ENCODE data around the gene ITGB4. TPM values are rescaled to one million over a fixed set of nuclear protein-coding genes. Genes with fewer than 3 reads are reported as not detected.

The ITGB4 gene
- total and polyA plus RNA-seq, 2 of the 13 experiments (the other 11 are each of a cell fraction or from before 2014, with no cell fraction given) = 6.9 to 14.5 TPM

DNA sequence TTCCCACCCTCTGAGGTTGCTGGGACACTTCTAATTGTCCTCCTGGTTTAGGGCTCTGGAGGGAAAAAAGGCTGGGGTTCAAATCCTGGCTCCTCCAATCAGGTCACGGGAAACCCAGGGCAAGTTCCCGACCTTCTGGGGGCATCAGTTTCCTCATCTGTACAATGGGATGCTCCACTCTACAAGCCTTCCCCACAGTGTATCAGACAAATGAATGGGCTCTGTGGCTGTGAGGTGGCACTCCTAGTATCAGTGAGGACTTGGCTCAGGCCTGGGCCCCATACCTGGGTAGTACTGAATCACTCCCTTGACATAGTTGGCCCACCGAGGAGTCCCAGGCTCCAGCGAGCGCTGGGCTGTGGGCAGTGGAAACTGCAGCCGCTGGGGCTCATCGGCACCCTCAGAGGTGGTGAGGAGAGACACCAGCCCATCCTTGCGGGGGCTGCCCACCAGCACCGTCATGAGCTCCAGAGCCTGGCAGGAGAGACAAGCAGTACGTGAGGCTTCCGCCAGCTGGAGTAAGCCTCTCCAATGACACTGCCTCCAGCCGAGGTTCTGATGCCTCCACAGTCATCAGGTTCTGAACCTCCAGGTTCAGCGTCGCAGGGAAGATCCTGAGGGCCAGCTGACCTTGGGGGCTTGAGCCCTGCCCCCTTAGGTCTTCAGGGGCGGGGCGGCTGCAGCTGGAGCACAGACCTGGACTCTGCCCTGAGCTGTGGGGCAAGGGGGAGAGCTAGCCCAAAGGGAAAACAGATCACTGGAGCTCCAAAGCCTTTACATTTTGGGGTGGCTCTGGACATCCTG, 42.6 kb downstream of the ITGB4 start (continued):
- TF ChIP-seq, protein P1, sequence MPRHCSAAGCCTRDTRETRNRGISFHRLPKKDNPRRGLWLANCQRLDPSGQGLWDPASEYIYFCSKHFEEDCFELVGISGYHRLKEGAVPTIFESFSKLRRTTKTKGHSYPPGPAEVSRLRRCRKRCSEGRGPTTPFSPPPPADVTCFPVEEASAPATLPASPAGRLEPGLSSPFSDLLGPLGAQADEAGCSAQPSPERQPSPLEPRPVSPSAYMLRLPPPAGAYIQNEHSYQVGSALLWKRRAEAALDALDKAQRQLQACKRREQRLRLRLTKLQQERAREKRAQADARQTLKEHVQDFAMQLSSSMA (CRISPR knock-in tag; IDR thresholded peaks at IDR 0.05) = no peak
- TF ChIP-seq ZNF329 (CRISPR knock-in tag; IDR thresholded peaks at IDR 0.05; ENCODE audit: low read depth) = no peak
- TF ChIP-seq REL (CRISPR knock-in tag; conservative IDR thresholded peaks at IDR 0.05) = no peak
- peak; percentile 76 for TF ChIP-seq ERF (CRISPR knock-in tag; IDR thresholded peaks at IDR 0.05)
- TF ChIP-seq ZFP37 (CRISPR knock-in tag; IDR thresholded peaks at IDR 0.05; ENCODE audit: borderline replicate concordance) = peak; percentile 19; the same call in 1 of the 2 replicates
- TF ChIP-seq ZNF33A (CRISPR knock-in tag; IDR thresholded peaks at IDR 0.05; ENCODE audit: borderline replicate concordance) = no peak
- no peak for TF ChIP-seq CCDC6 (CRISPR knock-in tag; IDR thresholded peaks at IDR 0.05)
- TF ChIP-seq TP53 (CRISPR knock-in tag; conservative IDR thresholded peaks at IDR 0.05) = no peak
- TF ChIP-seq, protein P2, sequence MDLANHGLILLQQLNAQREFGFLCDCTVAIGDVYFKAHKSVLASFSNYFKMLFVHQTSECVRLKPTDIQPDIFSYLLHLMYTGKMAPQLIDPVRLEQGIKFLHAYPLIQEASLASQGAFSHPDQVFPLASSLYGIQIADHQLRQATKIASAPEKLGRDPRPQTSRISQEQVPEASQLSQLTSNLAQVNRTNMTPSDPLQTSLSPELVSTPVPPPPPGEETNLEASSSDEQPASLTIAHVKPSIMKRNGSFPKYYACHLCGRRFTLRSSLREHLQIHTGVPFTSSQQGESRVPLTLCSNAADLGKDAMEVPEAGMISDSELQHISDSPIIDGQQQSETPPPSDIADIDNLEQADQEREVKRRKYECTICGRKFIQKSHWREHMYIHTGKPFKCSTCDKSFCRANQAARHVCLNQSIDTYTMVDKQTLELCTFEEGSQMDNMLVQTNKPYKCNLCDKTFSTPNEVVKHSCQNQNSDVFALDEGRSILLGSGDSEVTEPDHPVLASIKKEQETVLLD (CRISPR knock-in tag; IDR thresholded peaks at IDR 0.05; ENCODE audit: low read depth) = no peak
- TF ChIP-seq, protein P3, sequence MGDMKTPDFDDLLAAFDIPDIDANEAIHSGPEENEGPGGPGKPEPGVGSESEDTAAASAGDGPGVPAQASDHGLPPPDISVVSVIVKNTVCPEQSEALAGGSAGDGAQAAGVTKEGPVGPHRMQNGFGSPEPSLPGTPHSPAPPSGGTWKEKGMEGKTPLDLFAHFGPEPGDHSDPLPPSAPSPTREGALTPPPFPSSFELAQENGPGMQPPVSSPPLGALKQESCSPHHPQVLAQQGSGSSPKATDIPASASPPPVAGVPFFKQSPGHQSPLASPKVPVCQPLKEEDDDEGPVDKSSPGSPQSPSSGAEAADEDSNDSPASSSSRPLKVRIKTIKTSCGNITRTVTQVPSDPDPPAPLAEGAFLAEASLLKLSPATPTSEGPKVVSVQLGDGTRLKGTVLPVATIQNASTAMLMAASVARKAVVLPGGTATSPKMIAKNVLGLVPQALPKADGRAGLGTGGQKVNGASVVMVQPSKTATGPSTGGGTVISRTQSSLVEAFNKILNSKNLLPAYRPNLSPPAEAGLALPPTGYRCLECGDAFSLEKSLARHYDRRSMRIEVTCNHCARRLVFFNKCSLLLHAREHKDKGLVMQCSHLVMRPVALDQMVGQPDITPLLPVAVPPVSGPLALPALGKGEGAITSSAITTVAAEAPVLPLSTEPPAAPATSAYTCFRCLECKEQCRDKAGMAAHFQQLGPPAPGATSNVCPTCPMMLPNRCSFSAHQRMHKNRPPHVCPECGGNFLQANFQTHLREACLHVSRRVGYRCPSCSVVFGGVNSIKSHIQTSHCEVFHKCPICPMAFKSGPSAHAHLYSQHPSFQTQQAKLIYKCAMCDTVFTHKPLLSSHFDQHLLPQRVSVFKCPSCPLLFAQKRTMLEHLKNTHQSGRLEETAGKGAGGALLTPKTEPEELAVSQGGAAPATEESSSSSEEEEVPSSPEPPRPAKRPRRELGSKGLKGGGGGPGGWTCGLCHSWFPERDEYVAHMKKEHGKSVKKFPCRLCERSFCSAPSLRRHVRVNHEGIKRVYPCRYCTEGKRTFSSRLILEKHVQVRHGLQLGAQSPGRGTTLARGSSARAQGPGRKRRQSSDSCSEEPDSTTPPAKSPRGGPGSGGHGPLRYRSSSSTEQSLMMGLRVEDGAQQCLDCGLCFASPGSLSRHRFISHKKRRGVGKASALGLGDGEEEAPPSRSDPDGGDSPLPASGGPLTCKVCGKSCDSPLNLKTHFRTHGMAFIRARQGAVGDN (CRISPR knock-in tag; IDR thresholded peaks at IDR 0.05) = no peak; the same call in 1 of the 2 replicates
- TF ChIP-seq ZNF841 (CRISPR knock-in tag; IDR thresholded peaks at IDR 0.05; ENCODE audit: borderline replicate concordance) = no peak
- TF ChIP-seq ZNF343 (CRISPR knock-in tag; IDR thresholded peaks at IDR 0.05) = no peak
- TF ChIP-seq, protein P4, sequence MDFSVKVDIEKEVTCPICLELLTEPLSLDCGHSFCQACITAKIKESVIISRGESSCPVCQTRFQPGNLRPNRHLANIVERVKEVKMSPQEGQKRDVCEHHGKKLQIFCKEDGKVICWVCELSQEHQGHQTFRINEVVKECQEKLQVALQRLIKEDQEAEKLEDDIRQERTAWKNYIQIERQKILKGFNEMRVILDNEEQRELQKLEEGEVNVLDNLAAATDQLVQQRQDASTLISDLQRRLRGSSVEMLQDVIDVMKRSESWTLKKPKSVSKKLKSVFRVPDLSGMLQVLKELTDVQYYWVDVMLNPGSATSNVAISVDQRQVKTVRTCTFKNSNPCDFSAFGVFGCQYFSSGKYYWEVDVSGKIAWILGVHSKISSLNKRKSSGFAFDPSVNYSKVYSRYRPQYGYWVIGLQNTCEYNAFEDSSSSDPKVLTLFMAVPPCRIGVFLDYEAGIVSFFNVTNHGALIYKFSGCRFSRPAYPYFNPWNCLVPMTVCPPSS (IDR thresholded peaks at IDR 0.05) = no peak
- no peak for TF ChIP-seq ZNF724P (CRISPR knock-in tag; IDR thresholded peaks at IDR 0.05; ENCODE audit: borderline replicate concordance)
- no peak for TF ChIP-seq PCBP1 (IDR thresholded peaks at IDR 0.05; ENCODE audit: borderline replicate concordance, low read depth, low read length)
- TF ChIP-seq, protein P5, sequence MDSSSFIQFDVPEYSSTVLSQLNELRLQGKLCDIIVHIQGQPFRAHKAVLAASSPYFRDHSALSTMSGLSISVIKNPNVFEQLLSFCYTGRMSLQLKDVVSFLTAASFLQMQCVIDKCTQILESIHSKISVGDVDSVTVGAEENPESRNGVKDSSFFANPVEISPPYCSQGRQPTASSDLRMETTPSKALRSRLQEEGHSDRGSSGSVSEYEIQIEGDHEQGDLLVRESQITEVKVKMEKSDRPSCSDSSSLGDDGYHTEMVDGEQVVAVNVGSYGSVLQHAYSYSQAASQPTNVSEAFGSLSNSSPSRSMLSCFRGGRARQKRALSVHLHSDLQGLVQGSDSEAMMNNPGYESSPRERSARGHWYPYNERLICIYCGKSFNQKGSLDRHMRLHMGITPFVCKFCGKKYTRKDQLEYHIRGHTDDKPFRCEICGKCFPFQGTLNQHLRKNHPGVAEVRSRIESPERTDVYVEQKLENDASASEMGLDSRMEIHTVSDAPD (CRISPR knock-in tag; IDR thresholded peaks at IDR 0.05) = no peak
- no peak for TF ChIP-seq ZMAT3 (CRISPR knock-in tag; conservative IDR thresholded peaks at IDR 0.05)
- no peak for TF ChIP-seq TCF12 (IDR thresholded peaks at IDR 0.05)
- no peak for TF ChIP-seq TCF12 (CRISPR knock-in tag; IDR thresholded peaks at IDR 0.05)
- no peak; the same call in 1 of the 2 replicates for TF ChIP-seq ZNF138 (CRISPR knock-in tag; IDR thresholded peaks at IDR 0.05; ENCODE audit: low read depth)
